ENCODE measurements around the gene CHD2. TPM values are rescaled to one million over a fixed set of nuclear protein-coding genes. Genes with fewer than 3 reads are reported as not detected.

The CHD2 gene
- total RNA-seq, 1 experiment from 2014 or later, result 37.5 TPM

- peak; percentile 30 for DNase-seq (ENCODE audit: low read depth)
These were observed 30.0 kb downstream of the CHD2 start for GRCh38 chr15:92930054-92930621.

DNA sequence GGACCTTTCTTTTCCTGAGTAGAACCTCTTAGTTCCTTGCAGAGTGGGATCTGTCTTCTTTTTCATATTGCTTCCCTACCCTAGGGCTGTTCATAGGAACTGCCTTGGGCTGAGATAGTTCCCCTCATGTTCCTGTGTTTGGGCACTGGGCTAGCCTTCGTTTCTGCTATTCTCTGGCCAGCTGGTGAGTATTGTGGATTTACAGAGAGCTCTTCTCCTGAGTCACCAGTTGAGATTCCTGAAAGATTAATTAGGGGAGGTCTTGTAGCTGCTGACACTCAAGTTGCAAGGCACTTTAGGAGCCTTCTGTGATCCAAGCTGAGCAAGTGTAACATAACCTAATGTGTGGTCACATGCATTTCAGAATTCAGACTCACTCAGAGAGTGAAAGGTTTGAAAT lies 30.7 kb downstream of the CHD2 start:
- DNase-seq (ENCODE audit: low read depth), result peak; percentile 89

DNA sequence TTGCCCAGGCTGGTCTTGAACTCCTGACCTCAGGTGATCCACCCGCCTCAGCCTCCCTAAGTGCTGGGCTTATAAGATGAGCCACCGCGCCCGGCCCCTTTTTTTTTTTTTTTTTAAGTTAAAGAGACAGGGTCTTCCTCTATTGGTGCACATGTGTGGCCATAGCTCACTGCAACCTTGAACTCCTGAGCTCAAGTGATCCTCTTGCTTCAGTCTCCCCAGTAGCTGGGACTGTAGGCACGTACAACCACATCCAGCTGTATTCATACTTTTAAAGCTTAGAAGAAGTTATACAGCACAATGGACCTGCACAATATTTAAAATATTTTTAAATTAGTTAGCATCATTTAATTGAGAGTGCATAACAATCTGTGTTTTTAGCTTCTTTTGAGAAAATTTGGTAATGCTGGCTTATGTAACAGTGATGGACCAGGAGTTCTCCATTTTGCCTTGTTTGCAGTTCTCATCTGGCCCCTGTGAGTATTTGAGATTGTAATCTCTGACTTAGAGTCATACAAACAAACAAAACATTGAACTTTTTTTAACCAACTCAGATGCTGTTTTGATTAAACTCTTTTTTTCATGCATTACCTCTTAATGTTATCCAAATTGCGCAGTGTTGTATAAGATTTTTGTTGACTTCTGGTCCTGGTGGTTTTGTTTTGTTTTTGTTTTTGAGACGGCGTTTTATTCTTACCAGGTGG lies 33.0 kb downstream of the CHD2 start:
- DNase-seq (ENCODE audit: low read depth), result no peak

DNA sequence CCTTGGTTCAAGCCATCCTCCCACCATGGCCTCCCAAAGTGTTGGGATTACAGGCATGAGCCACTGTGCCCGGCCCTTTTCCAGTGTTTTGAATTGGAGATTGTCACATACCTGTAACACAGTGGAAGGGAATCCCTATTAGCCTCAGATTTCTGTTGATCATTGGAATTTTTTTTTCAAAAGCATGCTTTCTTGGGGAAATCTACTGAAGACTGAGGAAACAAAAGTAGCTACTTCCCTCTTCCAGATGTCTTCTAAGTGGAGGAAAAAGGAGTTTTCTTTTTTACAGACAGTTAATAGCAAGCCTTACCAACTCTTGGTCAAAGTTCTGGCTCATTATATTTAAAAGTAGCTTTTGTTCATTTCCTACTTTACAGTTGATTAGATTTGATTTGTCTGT lies 33.7 kb downstream of the CHD2 start:
- no peak for DNase-seq (ENCODE audit: low read depth)

DNA sequence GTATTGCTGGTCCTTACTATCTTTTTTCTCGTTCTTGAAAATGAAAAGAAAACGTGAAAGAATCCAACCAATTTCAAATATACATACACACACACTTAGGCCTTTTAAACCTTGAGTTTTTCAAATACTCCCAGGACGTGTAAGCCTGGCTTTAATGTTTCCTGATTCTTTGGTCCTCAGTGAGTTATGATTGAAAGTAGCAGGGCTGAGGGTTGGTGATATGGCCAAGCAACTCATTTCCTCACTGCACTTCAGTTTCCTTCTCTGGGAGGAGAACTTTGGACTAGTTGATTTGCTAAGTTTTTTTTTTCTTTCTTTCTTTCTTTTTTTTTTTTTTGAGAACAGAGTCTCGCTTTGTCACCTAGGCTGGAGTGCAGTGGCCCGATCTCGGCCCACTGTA lies 34.6 kb downstream of the CHD2 start:
- no peak for DNase-seq (ENCODE audit: low read depth)

GRCh38 chr15:92936138-92936537 lies 36.0 kb downstream of the CHD2 start:
- no peak for DNase-seq (ENCODE audit: low read depth)

GRCh38 chr15:92936693-92937092 lies 36.6 kb downstream of the CHD2 start:
- DNase-seq (ENCODE audit: low read depth), result no peak

DNA sequence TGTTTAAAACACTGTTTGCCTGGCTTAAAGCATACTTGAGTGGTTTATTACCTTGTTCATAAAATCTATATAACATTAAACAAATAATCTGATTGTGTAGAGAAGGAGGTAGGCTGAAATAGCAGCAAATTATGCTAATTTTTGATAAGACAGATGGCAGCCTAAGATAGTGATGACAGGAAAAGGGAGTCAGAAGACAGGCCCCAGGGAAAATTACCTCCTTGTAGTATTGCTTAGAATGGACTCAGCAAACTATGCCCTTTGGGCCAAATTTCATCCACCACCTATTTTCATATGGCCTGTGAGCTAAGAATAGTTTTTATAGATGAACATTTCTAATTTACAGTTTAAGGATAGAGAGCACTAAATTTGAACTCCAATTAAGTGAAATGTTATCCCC lies 37.8 kb downstream of the CHD2 start:
- DNase-seq (ENCODE audit: low read depth), result no peak

DNA sequence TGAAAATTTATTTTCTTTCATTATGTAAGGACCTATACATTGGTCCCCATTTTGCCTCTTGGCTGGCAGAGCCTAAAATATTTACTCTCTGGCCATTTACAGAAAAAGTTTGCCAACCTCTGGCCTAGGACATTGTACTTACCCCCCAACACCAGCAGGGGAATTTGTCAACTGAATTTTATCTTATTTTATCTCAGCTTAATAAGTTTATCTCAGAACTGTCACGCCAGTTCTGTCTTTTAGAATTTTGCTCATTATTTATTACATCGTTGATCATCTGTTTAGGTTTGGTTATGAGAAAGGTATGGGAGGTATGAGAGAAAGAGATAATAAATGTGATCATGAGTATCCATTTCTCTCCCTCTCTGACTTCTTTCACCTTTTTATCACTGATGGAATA lies 38.3 kb downstream of the CHD2 start:
- DNase-seq (ENCODE audit: low read depth), result no peak

- DNase-seq (ENCODE audit: low read depth), result no peak
These were observed 41.5 kb downstream of the CHD2 start for GRCh38 chr15:92941668-92942067.

GRCh38 chr15:92942706-92943105 lies 42.6 kb downstream of the CHD2 start:
- DNase-seq (ENCODE audit: low read depth), result no peak

DNA sequence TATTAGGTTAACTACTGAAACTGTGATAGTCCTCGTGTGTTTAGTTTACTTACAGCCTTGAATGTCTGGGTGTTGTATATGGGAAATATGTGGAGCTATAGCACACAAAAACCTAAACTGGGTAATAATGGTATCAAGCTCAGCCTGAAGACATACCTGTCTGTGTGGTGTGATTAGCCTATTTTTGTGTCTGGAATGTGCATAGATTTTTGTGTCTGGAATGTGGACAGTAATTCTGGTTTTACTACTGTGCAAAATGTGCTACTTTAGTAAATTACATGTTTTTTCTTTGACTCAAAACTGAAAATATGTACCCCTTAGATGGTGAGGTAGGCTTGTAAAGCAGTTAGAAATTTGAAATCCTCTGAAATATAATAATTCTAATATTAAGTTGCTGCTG lies 43.5 kb downstream of the CHD2 start:
- no peak for DNase-seq (ENCODE audit: low read depth)

DNA sequence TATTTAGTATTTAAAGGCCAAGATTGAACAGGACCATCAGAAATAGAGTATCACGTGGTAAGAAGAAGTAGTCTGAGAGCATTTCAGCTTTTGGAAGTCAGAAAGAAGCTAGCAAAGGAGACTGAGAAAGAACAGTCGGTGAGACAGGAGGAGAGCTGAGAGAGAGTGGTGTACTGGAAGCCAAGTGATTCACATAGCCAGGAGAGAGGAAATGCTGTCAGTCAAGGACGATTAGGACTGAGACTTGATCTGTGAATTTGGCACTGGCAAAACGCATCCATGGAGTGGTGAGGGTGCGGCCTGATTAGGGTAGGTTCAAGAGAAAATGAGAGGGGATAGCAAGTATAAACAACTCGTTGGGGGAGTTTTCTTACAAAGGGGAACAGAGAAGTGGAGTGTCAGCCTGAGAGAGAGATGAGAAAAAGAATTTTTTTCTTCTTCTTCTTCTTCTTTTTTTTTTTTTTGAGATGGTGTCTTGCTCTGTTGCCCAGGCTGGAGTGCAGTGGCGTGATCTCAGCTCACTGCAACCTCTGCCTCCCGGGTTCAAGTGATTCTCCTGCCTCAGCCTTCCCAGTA lies 44.9 kb downstream of the CHD2 start:
- no peak for DNase-seq (ENCODE audit: low read depth)

DNA sequence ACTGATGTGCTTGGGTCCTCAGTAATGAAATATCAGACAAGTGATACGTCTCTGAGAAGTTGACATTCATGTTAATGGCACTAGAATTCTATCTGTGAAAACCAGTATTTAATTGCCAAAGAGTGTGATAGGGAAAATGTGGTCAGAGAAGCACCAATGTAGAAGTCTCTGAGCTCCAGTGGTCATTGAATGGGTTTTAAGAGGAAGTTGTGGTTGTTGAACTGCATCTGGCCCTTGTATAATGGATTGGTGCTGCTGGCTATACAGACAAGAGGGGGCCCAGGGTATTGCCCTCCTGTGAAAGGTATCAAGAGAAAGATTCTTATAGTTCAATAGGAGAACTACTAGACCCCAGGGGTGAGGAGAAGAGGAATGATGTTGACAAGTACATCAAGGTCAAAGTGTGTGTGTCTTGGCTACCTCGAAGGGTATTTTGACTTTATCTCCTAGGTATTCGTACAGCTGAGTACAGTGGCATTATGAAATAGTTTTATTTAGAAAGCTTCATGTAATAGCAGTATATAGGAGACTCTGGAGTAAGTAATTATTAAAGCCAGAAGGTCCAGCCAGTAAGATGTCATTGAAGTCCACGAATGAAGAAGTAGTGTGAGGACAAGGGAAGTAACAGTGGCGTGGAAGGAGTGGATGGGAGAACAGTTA lies 47.1 kb downstream of the CHD2 start:
- no peak for DNase-seq (ENCODE audit: low read depth)

DNA sequence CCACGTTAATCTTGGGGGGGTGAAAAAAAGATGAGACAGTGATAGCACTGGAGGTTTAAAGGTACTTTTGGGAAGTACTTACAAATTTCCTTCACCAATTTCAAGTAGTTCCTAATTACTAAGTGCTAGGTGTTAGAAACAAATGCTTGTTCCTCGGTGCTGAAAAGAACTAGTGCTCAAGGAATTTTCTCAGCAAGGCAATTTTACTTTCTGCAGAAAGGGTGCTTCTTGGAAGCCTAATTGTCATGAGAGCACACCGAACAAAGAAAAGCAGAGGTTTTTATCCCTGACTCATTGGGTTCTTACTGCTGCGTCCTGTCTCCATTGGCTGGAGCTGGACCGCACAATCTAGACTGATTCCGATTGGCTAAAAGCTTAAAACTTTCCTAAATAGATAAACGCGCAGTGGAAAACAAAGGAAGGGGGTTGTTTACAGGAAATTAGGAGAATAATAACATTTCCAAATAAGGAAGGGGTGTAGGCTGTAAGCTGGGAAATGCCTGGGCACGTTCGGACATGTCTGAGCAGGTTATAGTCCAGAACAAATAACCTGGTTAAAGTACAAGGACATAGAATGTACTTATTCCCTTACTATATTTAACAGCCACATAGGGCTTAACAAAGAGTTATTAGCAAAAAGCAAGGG lies 49.6 kb downstream of the CHD2 start:
- peak; percentile 6 for DNase-seq (ENCODE audit: low read depth)

GRCh38 chr15:92951800-92952457 lies 51.8 kb downstream of the CHD2 start:
- DNase-seq (ENCODE audit: low read depth), result no peak

- no peak for DNase-seq (ENCODE audit: low read depth)
These were observed 52.3 kb downstream of the CHD2 start for GRCh38 chr15:92952458-92952850.

GRCh38 chr15:92953566-92953965 lies 53.4 kb downstream of the CHD2 start:
- DNase-seq (ENCODE audit: low read depth), result no peak

DNA sequence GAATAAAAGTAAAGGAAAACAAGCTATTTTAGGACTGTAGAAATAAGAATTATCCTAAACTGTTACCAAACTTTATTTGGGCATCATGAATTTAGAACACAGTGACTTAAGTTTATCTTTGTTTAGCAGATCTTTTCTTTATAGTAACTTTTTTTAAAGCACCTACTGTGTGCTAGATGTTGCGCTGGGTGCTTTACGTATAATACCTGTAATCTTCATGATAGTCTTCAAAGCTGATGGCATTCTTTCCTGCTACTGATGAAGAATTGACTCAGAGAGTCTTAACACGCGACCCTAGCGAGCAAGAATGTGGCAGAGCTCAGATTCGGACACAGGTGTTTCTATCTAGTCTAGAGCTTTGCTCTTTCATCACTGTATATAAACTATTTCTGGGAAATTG lies 53.9 kb downstream of the CHD2 start:
- no peak for DNase-seq (ENCODE audit: low read depth)

- DNase-seq (ENCODE audit: low read depth), result peak; percentile 19
These were observed 54.5 kb downstream of the CHD2 start for GRCh38 chr15:92954578-92954977.

GRCh38 chr15:92955706-92956105 lies 55.6 kb downstream of the CHD2 start:
- DNase-seq (ENCODE audit: low read depth), result no peak

DNA sequence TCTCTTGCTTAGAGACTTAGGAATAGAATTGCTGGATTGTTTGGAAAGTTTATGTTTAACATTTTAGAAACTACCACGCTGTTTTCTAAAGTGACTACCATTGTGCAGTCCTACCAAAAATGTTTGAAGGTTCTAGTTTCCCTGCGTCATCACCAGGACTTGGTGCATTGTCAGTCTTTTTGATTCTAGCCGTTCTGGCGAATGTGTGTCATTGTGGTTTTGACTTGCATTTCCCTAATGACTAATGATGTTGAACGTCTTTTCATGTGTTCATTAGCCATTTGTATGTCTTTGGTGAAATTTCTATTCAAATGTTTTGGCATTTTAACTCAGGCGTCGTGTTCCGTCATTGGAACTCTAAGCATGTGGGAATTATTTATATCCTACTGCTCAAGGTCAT lies 58.0 kb downstream of the CHD2 start:
- peak; percentile 60 for DNase-seq (ENCODE audit: low read depth)
